Body of pancreas (tissue), 4 donors: ENCODE results near the gene ESRRG. TPM values are rescaled to one million over a fixed set of nuclear protein-coding genes. Genes with fewer than 3 reads are reported as not detected.

Experiments used
- ATAC-seq: fragments of 150-250 bp; one replicate; pipeline ENCODE4 v1.9.1; 2016
- DNase-seq, 4 donors: peaks; one replicate each; pipeline ENCODE4 v3.0.0-alpha.2; 2019
- H3K27ac ChIP-seq, 4 donors: fragments of 200-600 bp; sonication (generic); 1 replicate in 3 of 4; 2 replicates in 1 of 4; pipeline versions ENCODE4 v1.5.1 to v1.6.1; 2016 to 2019; ENCODE audit warnings: mild to moderate bottlenecking in 1 of 4, mixed read lengths in 1 of 4, moderate library complexity in 1 of 4
- H3K27me3 ChIP-seq, 2 donors: fragments of 200-600 bp; sonication (generic); one replicate each; pipeline ENCODE4 v1.6.0; 2016; ENCODE audit warnings: mild to moderate bottlenecking in 1 of 2
- H3K36me3 ChIP-seq, 2 donors: fragments of 200-600 bp; sonication (generic); replicated peaks in 1 of 2; 2 replicates each; pipeline ENCODE4 v1.5.1; 2016; ENCODE audit warnings: low read depth in 2 of 2; ENCODE audit not compliant: insufficient read depth in 1 of 2
- H3K4me1 ChIP-seq: fragments of 200-600 bp; sonication (generic); one replicate; pipeline ENCODE4 v1.6.0; 2016
- H3K4me3 ChIP-seq, 2 donors: fragments of 200-600 bp; sonication (generic); 1 replicate in 1 of 2; 2 replicates in 1 of 2; pipeline ENCODE4 v1.5.1; 2016 to 2019
- H3K9me3 ChIP-seq, 3 donors: fragments of 200-600 bp; sonication (generic); 1 replicate in 2 of 3; 2 replicates in 1 of 3; pipeline ENCODE4 v1.5.1; 2016
- CTCF ChIP-seq, 7 experiments: fragments of 450-650 bp in 4 of 7; fragments of 200-600 bp in 3 of 7; sonication (generic) in 3 of 7; IDR thresholded peaks; one replicate each; pipeline ENCODE4 v1.5.1; 2016 to 2019; ENCODE audit warnings: antibody characterized with exemption in 7 of 7
- POLR2A ChIP-seq, 3 donors: fragments of 450-650 bp; IDR thresholded peaks; one replicate each; pipeline ENCODE4 v1.6.1; 2016; ENCODE audit warnings: antibody characterized with exemption in 3 of 3, mild to moderate bottlenecking in 2 of 3
- WGBS, 2 donors: methylation state at CpG; one replicate each; pipeline ENCODE4 v1.1.5; 2017; 5-methylcytosine and 5-hydroxymethylcytosine counted together
- intact Hi-C: fragments of 100-400 bp; cut with DNase I; formaldehyde crosslinking; loops from one replicate; pipeline ENCODE4 v1.15.1; 2023
- total RNA-seq, 2 donors: library from RNA; depleted of rRNA; stranded (reverse); fragments of >200 nt; gene quantifications; one replicate each; pipeline ENCODE4 v1.1.0, GENCODE V29; 2016

Gene ESRRG
- total RNA-seq, 2 donors from 2014 or later: 13.5 to 18.7 TPM

DNA sequence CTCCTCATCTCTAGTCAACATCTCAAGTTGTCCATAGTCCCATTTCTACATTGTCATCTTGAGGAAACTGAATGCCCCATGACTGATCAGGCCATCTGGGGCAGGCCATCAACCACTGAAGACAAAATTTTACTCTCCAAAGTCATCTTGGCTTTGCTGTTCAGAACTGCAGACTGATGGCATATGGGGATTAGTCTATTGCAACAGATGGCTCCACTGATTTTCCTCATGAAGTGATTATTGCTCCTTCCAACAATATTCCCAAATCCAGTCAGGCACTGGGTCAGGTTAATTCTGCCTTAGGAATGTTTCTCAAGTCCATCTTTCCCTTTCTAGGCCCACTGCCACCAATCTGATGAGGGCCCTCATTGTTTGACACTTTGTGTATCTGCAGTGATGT, 101.7 kb downstream of the ESRRG start:
- Histone ChIP-seq H3K4me1 (no peaks in the 10 kb centered on the region), H3K4me3 (no peak overlapping the region), H3K27ac (no peak overlapping the region), H3K36me3 (no peaks in the 10 kb centered on the region), H3K9me3 (no peaks in the 10 kb centered on the region), H3K27me3 (no peaks in the 10 kb centered on the region)
- no peak for TF ChIP-seq CTCF (IDR thresholded peaks at IDR 0.05)
- TF ChIP-seq POLR2A (IDR thresholded peaks at IDR 0.05): no peak
- no peak for DNase-seq
- no peak for ATAC-seq
- intact Hi-C loops: no loop called here

DNA sequence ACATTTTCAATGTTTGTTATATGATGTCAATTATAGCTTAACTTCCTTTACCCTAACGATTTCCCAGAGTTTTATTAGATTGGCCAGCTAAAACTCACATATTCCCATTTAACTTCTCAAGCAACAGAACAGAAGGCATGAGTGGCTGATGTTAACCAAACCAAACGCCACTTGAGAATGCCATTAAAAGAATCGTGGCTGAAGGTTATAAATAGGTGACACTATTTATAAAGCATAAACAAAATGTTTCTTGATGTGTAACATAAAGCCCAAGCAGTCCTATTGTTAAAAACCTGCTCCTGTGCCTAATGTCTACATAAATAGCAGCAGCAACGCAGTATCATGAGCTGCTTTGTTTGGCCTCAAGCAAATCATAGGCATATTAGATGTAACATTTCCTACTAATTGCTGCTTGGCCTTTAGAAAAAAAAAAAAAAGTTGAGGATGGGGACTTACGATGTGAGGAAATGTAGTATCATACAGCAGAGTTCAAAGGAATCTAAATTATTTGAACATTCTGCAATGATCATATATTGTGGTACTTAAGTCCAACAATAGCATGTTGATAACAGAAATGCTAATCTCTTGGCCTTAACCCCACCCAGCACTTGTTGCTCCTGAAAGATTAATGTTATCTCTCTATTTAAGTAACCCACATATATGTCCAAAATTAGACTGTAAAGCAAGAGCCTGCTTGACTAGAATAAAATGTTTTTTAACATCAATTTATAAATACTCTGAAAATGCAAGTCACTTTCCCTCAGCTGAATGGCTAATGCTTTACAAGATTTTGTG, 106.0 kb downstream of the ESRRG start:
- 62 to 64% methylated on average over 5 of the region's 5 CpGs for WGBS, 2 donors
- Histone ChIP-seq H3K27ac (no peak overlapping the region), H3K36me3 (no peaks in the 10 kb centered on the region), H3K4me1 (no peaks in the 10 kb centered on the region), H3K27me3 (no peaks in the 10 kb centered on the region), H3K4me3 (no peak overlapping the region), H3K9me3 (no peaks in the 10 kb centered on the region)
- TF ChIP-seq CTCF (IDR thresholded peaks at IDR 0.05) (no peak), POLR2A (IDR thresholded peaks at IDR 0.05) (no peak)
- DNase-seq: no peak
- no peak for ATAC-seq
- intact Hi-C loops: no loop called here

GRCh38 chr1:216616425-216616824, 106.8 kb downstream of the ESRRG start:
- no peak for TF ChIP-seq POLR2A (IDR thresholded peaks at IDR 0.05)
- no peak for TF ChIP-seq CTCF (IDR thresholded peaks at IDR 0.05)
- H3K27ac ChIP-seq: no peak overlapping the region
- H3K4me3 ChIP-seq: no peak overlapping the region
- intact Hi-C loops: no loop called here
- H3K36me3 ChIP-seq: no peaks in the 10 kb centered on the region
- H3K9me3 ChIP-seq: no peaks in the 10 kb centered on the region
- no peaks in the 10 kb centered on the region for H3K27me3 ChIP-seq
- DNase-seq: no peak
- no peak for ATAC-seq
- H3K4me1 ChIP-seq: no peaks in the 10 kb centered on the region
- 72 to 73% methylated on average over 4 of the region's 4 CpGs for WGBS, 2 donors

DNA sequence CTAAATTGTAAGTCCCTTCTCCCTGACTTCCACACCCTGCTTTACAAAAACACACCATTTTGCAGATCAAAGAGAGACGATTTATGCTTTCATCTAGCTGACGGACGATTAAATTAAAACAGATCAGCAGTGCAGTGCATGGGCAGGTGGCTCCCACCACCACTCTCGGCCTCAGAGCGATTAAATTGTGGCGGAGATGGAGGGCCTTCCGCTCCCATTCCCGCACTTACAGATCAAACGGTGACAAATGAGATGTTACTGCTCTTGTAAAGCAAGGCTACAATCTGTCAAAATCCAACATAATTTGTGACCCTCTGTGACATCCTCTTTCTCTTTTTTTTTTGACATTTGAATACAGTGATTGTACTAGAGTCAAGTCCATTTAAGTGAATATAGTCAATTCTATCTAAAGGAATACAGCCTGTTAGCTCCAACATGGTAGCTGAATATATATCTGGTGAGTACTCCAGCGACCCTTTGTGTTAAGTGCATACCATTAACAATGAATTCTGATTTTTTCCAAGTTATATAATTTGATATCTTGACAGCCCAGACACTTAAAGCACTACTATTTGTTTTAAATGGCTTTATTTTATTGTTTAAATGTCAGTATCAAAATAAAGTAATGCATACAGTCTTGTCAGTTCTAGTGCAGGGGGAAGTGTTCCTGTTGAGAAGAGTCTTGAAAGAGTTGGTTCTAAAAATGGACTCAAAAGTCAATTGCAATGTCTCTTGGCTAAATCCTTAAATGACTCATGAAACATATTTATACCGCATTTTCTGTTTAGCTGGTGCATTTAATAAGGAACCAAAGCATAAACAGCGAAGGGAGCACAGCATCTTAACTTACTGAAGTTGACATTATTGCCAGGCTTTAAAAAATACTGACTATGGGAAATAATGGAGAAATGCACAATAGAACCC, 109.0 kb downstream of the ESRRG start:
- no peaks in the 10 kb centered on the region for H3K27me3 ChIP-seq
- DNase-seq: no peak
- WGBS, 2 donors: 86% methylated on average over 12 of the region's 12 CpGs
- TF ChIP-seq POLR2A (IDR thresholded peaks at IDR 0.05) (no peak), CTCF (IDR thresholded peaks at IDR 0.05) (no peak)
- intact Hi-C loops: no loop called here
- no peak overlapping the region for H3K4me3 ChIP-seq
- H3K36me3 ChIP-seq: no peaks in the 10 kb centered on the region
- H3K9me3 ChIP-seq: no peaks in the 10 kb centered on the region
- H3K27ac ChIP-seq: no peak overlapping the region
- H3K4me1 ChIP-seq: no peaks in the 10 kb centered on the region
- ATAC-seq: no peak
